T follicular helper cell (primary cell): ENCODE data around the gene AP3M1.
"Not testable (repeated sequence)": the region's sequence is repeated elsewhere in the genome, so short reads cannot be mapped to it uniquely, and the experiment has no call there.

ENCODE experiments used
- DNase-seq: peaks from one replicate; pipeline ENCODE4 v3.0.0-alpha.2; 2020; ENCODE audit warnings: low read depth
- total RNA-seq, 2 experiments: gene quantifications; one replicate each; lab custom pipeline; 2026; lab: John Stamatoyannopoulos, UW

Gene AP3M1, protein sequence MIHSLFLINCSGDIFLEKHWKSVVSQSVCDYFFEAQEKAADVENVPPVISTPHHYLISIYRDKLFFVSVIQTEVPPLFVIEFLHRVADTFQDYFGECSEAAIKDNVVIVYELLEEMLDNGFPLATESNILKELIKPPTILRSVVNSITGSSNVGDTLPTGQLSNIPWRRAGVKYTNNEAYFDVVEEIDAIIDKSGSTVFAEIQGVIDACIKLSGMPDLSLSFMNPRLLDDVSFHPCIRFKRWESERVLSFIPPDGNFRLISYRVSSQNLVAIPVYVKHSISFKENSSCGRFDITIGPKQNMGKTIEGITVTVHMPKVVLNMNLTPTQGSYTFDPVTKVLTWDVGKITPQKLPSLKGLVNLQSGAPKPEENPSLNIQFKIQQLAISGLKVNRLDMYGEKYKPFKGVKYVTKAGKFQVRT
- total RNA-seq: 66.9 to 95.7 reads per million in 2 experiments

GRCh38 chr10:74150204-74150989 lies at the start of gene AP3M1:
TSS of gene AP3M1 (minus strand) at chr10:74150828. CDS start at chr10:74138379, 12,449 bp downstream.
- peak; percentile 80 for DNase-seq

DNA sequence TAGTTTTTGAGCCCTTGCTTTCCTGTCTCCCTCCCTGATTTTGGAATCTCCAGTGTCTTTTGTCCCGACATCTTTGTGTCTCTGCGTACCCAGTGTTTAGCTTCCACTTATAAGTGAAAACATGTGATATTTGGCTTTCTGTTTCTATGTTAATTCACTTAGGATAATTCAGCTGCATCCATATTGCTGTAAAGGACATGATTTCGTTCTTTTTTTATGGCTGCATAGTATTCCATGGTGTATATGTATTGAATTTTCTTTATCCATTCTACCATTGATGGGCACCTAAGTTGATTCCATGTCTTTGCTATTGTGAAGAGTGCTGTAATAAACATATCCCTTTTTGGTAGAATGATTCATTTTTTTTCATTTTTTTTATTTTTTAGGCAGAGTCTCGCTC lies 48.7 kb upstream of the AP3M1 start:
- no peak for DNase-seq

GRCh38 chr10:74194999-74195398 lies 44.4 kb upstream of the AP3M1 start:
- no peak for DNase-seq

GRCh38 chr10:74194545-74194944 lies 43.9 kb upstream of the AP3M1 start:
- DNase-seq: no peak

DNA sequence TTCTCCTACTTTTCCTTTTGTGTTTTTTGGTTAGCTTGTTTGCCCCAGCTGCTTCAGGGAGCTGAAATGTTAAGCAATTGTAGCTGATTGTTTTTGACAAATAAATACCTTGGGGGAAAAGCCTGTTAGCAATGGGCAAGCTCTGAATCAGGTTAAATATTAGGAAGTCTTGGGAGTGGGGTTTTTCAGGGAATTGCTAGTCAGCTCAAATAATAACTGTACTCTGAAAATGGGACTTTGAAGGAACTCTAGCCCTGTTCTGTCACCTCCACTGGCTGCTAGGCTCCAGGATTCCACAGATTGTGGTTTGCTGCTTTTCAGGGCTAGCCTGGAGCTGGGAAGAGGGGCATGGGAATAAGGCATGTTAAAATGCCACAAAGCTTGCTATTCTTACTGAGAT lies 39.9 kb upstream of the AP3M1 start:
- no peak for DNase-seq

- no peak for DNase-seq
These were observed 39.4 kb upstream of the AP3M1 start for GRCh38 chr10:74189999-74190421.

- DNase-seq: not testable (repeated sequence)
These were observed 38.0 kb upstream of the AP3M1 start for GRCh38 chr10:74188617-74189016.

GRCh38 chr10:74187237-74187636 lies 36.6 kb upstream of the AP3M1 start:
- no peak for DNase-seq

GRCh38 chr10:74186678-74187077 lies 36.0 kb upstream of the AP3M1 start:
- no peak for DNase-seq

DNA sequence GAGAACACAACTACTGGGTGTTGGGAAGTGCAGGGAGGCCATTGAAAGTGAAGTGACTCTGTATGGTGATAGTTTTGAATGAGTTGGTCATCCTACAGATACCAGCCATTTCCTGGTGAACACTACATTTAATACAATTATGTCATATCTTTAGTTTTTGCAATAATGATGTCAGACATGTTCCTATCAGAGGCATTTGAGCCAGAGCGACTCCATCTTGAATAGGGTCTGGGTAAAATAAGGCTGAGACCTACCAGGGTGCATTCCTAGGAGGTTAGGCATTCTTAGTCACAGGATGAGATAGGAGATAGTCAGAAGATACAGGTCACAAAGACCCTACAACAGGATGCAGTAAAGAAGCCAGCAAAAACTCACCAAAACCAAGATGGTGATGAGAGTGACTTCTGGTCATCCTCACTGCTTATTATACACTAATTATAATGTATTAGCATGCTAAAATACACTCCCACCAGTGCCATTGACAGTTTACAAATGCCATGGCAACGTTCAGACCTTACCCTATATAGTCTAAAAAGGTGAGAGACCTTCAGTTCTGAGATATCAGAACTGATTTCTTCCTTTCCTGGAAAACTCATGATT lies 28.6 kb upstream of the AP3M1 start:
- no peak for DNase-seq

- DNase-seq: no peak
These were observed 27.6 kb upstream of the AP3M1 start for GRCh38 chr10:74178042-74178791.

- DNase-seq: no peak
These were observed 26.6 kb upstream of the AP3M1 start for GRCh38 chr10:74177140-74177677.

DNA sequence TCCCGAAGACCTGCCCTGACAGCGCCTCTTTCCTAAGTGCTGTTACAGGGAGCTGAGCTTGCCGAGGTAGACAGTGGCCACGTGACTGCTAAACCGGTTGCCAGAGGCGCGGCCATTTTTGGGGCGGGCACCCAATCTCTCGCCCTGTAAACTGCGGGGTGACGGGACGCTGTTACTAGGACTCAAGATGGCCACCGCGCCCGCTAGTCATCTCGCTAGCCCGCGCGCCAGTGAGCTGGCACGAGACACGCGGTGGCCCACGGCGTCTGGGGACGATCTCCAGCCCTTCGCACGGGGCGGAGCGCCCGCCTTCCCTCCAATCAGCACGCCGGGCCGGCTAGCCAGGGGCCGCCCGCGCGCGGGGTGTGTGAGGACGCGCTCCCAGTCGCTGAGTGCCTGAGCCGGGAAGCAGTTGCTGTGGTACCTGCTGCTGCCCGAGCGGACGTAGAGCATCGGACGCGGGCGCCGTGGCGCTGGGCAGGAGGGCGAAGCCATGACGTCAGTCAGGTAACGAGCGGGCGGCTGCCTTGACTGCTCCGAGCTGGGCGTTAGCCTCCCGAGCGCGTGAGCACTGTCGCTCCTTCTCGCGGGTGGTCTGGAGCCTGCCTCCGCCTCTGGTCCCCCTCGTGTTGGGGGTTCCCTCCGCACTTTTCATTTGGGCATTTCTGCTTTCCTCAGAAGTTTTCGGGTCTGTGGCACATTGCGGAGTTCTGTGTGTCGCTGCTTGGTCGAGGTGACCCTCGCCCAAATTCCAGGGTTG lies 25.9 kb upstream of the AP3M1 start:
- peak; percentile 96 for DNase-seq

GRCh38 chr10:74175510-74176379 lies 25.1 kb upstream of the AP3M1 start:
- no peak for DNase-seq

- no peak for DNase-seq
These were observed 23.9 kb upstream of the AP3M1 start for GRCh38 chr10:74174521-74174920.

DNA sequence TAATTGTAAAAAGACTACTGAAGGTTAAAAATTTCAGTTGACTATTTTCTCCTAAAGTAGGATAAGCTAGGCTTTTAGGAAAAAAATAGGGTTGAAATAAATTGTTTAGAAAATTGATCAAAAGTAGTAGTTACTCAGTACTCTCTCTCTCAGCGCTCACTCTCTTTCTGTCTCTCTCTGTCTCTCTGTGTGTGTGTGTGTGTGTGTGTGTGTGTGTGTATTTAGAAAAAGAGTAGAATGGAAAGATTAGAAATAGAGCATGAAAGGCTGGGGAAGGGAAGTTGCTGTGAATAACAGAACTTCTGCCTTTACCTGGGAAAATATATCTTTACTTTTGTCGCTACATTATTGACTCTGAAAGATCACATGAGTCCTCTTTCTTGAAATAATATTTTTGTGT lies 21.0 kb upstream of the AP3M1 start:
- DNase-seq: no peak

- DNase-seq: no peak
These were observed 16.8 kb upstream of the AP3M1 start for GRCh38 chr10:74167443-74167842.

DNA sequence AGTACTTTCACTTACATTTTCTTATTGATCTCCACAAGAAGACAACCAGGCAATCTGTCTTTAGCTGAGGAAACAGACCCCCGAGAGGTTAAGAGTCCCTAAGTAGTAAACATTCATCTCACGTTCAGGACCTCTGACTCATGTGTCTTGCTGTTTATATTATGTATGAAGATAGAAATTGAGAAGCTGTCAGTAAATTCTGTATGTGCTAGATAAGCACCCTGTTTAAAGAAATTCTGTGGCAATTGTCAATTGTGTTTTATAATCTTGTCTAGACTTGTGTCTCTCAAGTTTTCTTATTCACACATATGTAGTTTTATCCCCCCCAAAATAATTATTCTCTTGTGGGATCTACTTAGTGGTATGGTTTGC lies 14.9 kb upstream of the AP3M1 start:
- DNase-seq: no peak

- DNase-seq: no peak
These were observed 14.3 kb upstream of the AP3M1 start for GRCh38 chr10:74164716-74165529.
